ENCODE data around the gene RAB11FIP3.

- TF ChIP-seq, protein P1, sequence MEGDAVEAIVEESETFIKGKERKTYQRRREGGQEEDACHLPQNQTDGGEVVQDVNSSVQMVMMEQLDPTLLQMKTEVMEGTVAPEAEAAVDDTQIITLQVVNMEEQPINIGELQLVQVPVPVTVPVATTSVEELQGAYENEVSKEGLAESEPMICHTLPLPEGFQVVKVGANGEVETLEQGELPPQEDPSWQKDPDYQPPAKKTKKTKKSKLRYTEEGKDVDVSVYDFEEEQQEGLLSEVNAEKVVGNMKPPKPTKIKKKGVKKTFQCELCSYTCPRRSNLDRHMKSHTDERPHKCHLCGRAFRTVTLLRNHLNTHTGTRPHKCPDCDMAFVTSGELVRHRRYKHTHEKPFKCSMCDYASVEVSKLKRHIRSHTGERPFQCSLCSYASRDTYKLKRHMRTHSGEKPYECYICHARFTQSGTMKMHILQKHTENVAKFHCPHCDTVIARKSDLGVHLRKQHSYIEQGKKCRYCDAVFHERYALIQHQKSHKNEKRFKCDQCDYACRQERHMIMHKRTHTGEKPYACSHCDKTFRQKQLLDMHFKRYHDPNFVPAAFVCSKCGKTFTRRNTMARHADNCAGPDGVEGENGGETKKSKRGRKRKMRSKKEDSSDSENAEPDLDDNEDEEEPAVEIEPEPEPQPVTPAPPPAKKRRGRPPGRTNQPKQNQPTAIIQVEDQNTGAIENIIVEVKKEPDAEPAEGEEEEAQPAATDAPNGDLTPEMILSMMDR (IDR thresholded peaks at IDR 0.05), result no peak
- TF ChIP-seq YY1 (IDR thresholded peaks at IDR 0.05; ENCODE audit: low read depth), result no peak
- TF ChIP-seq, protein P2, sequence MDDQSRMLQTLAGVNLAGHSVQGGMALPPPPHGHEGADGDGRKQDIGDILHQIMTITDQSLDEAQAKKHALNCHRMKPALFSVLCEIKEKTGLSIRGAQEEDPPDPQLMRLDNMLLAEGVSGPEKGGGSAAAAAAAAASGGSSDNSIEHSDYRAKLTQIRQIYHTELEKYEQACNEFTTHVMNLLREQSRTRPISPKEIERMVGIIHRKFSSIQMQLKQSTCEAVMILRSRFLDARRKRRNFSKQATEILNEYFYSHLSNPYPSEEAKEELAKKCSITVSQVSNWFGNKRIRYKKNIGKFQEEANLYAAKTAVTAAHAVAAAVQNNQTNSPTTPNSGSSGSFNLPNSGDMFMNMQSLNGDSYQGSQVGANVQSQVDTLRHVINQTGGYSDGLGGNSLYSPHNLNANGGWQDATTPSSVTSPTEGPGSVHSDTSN (IDR thresholded peaks at IDR 0.05), result no peak
- no peak for TF ChIP-seq FOXM1 (IDR thresholded peaks at IDR 0.05; ENCODE audit: low read depth)
- no peak for TF ChIP-seq RFX5 (IDR thresholded peaks at IDR 0.05; ENCODE audit: low read length)
- no peak for TF ChIP-seq EZH2phosphoT487 (IDR thresholded peaks at IDR 0.05; ENCODE audit: borderline replicate concordance, low read depth)
- TF ChIP-seq IRF3 (IDR thresholded peaks at IDR 0.05; ENCODE audit: low read depth, low read length), result no peak
- TF ChIP-seq SMC3 (IDR thresholded peaks at IDR 0.05; ENCODE audit: low read depth, low read length), result no peak
- TF ChIP-seq, protein P3, sequence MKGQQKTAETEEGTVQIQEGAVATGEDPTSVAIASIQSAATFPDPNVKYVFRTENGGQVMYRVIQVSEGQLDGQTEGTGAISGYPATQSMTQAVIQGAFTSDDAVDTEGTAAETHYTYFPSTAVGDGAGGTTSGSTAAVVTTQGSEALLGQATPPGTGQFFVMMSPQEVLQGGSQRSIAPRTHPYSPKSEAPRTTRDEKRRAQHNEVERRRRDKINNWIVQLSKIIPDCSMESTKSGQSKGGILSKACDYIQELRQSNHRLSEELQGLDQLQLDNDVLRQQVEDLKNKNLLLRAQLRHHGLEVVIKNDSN (IDR thresholded peaks at IDR 0.05; ENCODE audit: borderline replicate concordance, low read depth), result no peak
- no peak for TF ChIP-seq EP300 (IDR thresholded peaks at IDR 0.05; ENCODE audit: borderline replicate concordance in 1 of 2, low read depth in 1 of 2, low read length in 1 of 2)
- no peak for TF ChIP-seq NFIC (IDR thresholded peaks at IDR 0.05; ENCODE audit: borderline replicate concordance)
- no peak for TF ChIP-seq POLR2AphosphoS5 (IDR thresholded peaks at IDR 0.05; ENCODE audit: low read depth, low read length)
Measured at GRCh38 chr16:454397-454940, 29.0 kb downstream of the RAB11FIP3 start.
